HG03064 (cell line): ENCODE measurements around the gene LRFN2.

Experiments used
- ATAC-seq: cut with Tn5 transposase; IDR thresholded peaks from one replicate; pipeline ENCODE4 v1.9.1; 2021; ENCODE audit warnings: low read depth; ENCODE audit not compliant: unreplicated experiment

The LRFN2 gene

DNA sequence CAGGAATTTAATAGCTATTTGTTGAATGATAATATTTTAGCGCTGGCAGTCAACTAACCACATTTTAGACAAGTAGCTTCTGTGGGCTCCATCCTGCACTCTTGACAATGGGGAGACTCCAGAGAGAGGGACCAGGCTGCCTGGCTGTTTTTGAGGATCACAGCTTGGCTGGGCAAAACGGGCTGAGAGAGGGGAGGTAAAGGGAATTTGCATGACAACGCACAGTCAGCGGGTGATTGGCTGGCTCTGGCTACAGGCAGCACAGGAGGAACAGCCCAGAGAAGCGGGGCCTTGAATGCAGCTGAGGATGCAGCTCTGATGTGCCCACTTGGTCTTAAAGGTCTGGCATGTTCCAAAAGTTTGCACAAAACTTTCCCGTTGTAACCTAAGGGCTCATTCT lies 41.2 kb downstream of the LRFN2 start:
- ATAC-seq, result no peak

DNA sequence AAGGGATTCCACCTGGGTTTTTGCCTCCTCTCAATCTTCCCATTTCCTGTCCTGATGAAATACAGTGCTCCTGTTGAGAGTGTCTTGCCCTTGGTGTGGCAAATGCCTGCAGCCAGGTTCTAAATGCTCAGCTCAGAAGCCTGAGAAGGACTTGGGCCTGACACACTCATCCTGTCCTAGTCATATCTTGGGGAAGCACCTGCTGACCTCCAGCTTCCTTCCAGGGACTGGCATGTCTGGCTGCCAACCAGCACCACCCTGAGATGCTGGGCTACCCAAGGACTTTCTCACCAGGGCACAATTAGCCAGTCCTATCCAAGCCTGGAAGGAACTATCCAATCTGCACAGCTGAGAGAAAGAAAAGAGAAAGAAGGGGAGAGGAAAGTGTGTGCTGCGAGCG lies 43.4 kb downstream of the LRFN2 start:
- ATAC-seq, result no peak

DNA sequence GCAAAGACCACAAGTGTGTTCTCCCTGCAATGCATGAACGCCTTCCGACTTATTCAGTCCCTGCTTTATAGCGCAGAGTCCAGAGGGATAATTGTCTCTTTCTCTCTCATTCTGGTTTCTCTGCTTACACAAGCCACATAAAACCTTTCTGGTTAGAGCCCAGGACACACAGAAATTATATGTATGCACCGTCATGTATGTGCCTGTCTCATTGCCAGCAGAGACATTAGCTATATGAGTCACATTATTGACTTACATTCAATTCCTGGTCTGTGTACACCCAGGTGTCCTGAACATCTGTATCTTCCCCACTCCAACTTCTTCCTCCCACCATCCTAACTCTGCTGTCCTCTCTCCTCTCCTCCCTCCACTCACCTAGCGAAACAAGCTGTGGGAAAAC lies 44.0 kb downstream of the LRFN2 start:
- ATAC-seq, result no peak

DNA sequence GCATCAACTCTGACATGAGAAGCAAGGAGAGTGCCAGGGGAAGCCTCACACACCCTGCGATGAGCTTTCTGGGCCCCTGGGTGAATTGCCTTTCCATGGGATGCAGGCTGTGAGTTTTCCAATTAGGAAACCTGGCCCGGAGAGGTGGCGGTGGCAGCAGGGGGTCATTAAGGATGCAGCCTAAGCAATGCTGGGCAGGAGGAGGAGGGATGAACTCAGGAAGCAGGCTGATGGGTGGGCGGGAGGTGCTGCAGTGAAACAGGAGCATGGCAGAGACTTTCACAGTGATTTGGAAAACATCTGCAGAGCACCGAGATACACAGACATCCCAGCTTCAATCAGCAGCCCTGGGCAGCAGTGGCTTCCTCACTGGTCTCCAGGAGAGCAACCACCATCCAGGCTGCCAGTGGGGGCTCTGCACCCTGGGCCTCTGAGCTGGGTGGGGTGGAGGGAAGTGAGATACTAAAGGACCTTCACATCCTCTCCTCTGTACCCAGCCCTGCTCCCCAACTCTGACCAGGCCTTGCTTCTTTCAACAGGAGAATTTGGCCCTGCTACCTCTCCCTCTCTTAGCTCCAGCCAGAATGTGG lies 44.9 kb downstream of the LRFN2 start:
- no peak for ATAC-seq

DNA sequence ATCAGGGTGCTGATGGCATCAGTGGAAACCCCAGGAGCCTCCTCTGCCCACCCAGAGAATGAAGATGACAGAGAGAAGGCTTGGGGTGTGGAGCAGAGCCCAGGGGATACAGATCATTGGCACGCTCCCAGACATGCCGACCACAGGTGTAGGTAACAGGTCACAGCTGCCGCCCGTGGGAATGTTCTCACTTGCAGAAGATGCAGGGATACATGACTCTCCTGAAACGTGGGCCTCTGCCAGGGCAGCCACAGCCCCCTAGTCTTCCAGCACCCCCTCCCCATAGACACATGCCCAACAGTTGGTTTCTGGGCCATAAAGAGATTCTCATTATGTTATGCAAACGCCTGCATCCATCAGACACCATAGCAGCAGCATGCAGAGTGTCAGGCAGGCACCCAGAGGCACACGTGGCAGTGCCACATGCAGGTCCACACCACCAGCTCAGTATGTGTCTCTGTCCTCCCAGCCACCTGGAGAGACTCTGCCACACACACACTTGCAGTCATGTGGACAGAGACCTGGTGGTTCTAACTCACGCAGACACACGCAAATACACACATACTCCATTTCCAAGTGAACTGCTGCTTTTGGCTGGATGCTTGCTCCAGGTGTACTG lies 45.5 kb downstream of the LRFN2 start:
- no peak for ATAC-seq

DNA sequence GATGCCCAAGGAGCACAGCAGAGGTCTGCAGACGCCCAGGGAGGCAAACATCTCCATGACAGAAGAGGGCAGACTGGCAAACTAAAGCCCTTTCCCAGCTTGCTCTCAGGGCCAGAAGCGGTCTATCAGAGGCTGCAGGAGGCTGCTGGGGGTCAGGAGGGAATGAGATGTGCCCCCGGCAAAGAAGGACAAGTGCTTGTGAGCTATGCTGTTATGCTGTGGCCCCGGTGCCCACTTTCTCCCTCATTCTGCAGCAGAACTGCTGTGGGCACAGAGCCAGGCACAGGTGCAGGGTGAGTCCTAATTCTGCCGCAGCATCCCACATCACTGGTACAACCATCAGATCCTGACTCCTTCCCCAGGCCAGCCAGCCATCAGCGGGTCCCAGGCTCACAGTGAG lies 46.4 kb downstream of the LRFN2 start:
- ATAC-seq, result no peak

DNA sequence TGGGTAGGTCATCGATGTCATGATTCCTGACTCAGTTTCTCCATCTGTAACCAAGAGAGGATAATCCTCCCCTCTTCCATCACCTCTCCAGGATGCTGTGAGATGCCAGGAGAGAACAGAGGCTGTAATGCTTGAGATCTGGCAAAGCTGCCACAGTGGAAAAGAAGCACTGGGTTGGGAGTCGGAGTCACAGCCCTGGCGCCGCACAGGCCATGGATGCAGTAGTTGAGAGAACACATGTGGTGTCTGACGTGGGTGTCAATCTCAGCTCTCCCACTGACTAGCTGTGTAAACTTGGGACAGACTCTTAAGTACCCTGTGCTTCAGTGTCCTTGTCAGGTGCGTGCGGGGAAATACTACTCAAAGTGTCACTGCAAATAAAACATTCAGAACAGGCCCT lies 47.3 kb downstream of the LRFN2 start:
- no peak for ATAC-seq

DNA sequence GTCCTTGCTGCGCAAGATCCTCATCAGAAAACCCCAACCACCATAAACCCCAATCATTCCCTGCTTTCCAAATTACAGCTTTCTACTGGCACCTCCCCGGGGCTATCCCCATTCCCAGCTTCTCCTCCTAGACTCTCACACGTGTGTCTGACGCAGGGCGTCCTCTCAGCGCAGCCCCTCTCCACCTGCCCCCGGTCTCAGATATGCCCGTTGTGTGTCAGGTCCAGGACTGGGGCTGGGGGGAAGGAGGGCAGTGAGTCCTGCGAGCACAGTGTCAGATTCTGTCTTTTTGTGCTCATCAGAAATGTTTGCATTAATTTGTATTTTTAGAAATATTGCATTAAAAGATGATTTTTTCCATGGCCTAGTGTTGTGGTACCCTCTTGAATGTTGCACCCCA lies 48.6 kb downstream of the LRFN2 start:
- ATAC-seq, result no peak

DNA sequence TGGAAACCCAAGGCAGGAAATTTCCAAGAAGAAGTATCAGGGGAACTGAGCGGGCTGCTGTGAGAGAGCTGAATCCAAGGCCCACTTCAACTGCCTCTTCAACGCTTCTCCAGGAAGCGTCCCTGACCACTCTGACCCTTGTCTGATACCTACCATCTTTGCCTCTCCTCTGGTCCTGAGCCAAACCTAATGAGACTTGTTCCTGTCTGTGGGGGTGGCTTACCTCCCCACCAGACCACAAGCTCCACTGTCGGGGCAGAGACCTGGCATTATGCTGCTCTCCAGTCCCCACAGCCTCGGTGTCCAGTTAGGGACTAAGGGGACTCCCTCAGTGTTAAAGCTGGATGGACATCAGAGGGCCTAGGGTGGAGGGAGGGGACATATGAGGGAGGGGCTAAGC lies 49.7 kb downstream of the LRFN2 start:
- ATAC-seq, result no peak

DNA sequence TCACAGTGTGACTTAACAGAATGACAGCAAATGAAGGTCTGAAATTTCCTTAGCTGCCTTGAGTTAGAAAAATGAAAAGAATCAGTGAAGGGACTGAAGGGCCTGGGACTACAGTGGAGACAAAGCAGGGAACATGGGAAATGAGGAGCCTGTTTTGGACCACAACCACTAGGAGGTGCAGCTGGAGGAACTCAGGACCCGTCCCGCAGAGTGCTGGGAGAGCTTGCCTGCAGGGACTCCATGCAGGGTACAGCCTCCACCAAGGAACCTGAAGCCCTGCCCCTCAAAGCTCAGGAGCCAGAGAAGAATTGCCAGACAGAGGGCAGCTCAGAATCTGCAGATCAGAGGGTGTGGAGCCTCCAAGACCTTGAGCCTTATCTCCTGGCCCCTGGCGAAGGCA lies 50.7 kb downstream of the LRFN2 start:
- no peak for ATAC-seq

DNA sequence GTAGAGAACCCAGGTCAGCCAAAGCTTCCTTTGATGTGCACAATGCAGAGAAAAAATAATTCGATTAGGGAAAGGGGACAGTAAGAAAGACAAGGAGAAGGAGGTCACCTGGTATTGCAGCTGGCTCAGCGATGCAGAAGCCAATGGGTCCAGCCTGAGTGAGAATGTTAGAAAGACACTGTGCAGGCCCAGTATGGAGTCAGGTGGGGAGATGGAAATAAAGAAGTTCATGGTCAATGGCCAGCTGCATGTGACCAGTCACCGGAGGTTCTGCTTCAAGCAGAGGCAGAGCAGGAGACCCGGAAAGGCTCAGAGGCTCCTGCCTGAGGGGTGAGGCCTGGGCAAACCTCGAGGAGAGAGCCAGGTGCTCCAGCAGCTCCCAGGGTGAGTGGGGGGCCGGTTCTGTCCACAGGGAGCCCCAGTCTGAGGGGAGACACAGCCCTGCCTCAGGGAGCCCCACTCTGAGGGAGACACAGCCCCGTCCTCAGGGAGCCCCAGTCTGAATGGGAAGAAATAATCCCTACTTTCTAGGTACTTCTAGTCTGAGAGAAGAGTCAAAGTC lies 51.3 kb downstream of the LRFN2 start:
- ATAC-seq, result no peak

DNA sequence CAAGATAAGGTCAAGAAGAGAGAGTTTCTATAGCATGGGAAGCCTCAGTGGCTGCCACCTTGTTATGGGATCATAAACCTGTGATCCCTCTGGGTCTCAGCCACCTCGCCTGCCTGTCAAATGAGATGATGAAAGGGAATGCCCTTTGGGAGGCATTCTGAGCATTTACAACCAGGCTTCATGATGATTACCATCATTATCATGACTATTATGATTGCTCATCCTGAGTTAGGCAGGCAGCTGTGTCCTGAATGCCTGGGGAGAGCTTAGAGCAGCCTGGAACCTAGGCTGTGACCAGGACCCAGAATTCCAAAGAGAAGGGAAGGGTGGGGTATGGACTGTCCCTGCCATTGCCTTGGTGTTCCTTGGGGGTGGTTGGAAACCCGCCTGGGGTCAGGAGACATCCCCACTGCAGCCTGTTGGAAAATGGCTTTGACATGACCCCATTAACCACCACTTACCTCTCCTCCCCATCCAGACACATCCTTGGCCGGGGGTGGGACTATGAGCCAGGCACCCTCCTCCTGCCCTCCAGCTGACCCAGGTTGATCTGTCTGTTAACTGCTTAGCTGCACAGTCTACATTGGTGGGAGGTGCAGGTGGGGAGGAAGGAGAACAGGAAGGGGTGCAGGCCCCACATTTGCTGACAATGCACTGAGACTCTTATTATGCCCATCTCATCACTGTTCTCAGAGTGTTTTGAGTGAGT lies 51.9 kb downstream of the LRFN2 start:
- no peak for ATAC-seq

DNA sequence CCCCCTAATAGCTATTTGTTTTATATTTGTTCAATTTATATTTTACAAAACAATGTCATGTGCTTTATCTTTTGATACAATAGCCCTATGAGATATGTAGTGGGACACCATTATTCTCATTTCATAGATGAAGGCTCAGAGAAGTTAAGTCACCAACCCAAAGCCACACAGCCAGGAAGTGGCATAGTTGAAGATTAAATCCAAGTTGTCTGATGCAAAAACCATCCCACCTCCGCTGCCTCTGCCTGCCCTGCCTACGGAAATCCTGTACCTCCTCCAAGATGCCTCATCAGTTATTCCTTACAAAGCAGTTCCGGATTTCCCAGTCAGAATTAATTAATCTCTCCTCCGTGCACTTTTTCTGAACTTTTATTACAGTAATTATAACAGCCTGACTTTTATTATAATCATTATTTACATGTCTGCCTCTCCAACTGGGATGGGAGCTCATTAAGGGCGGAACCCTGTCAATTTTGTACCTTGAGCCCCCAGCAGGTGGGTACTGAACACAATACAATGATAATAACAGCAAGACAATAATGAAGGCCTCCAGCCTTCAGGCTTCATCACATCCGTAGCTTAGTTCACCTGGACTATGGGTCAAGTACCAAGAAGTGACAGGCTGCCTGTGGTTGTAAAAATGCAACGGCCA lies 54.7 kb downstream of the LRFN2 start:
- ATAC-seq, result no peak

DNA sequence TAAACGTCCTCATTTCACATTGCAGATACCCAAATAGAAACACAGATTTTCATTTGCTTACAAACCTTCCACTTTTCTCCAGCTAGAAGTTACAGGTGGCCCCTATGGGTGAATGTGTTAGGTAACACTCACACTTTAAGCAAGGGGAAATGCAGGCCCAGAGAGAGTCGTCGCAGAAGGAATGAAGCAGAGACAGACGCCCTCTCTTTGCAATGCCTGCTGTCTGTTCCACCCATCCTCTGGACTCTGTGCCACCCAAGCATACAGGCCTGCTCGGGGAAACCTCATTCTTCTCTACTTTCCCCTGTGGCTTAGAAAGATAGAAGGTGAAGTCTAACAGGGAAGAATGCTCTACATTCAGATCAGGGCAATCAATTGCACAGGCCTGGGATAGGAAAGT lies 57.2 kb downstream of the LRFN2 start:
- no peak for ATAC-seq

DNA sequence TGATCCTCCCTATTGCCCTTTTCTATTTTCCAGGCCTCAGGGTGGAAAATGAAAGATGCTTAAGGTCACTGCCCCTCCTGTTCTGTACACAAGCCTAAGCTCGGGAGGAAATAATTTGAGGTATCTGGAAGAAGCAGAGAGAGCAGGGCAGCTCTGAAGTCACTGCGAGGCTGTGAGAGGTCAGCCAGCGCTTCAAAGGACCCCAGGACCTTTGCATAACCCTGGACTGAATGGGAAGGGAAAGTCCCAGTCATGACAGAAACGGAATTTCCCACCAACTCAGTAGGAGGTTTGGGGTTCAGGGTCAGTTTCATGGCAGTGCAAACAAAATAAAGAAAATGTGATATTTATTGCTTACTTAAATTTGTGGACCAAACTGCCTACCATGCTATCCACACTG lies 58.1 kb downstream of the LRFN2 start:
- no peak for ATAC-seq

DNA sequence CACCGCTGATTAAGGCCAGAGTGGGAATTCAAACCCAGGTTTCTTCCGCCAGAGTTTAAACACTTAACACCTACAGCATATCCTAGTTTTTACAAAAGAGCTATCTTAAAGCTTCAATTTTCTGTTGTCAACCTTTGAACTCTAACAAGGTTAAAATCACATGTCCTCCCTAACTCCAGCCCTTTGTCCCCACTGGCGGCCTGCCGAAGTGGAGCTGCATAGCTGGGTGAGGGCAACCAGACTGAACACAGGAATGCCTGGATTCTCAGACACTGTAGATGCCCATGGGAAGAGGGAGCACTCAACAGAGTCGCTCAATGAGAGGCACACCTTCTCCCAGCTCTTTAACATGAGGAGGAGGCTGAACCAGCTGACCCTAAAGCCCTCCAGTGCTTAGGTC lies 59.1 kb downstream of the LRFN2 start:
- ATAC-seq, result no peak

DNA sequence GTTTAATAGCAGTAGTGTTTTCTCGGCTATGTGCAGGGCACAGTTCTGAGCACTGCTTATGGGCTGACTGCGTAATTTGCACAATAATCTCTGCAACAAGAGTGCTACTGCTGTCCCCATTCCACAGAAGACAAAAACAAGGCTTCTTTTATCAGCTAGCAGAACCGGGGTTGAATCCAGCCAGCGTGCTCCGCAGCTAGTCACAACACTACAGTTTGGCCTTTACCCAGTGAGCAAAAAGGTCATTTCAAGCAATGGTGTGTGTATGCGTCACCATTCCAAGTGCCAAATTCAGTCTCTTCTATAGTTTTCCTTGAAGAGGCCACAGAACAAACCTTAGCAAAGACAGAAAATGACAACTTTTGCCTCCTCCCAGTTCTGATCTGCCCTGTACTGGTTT lies 61.1 kb downstream of the LRFN2 start:
- ATAC-seq, result no peak

DNA sequence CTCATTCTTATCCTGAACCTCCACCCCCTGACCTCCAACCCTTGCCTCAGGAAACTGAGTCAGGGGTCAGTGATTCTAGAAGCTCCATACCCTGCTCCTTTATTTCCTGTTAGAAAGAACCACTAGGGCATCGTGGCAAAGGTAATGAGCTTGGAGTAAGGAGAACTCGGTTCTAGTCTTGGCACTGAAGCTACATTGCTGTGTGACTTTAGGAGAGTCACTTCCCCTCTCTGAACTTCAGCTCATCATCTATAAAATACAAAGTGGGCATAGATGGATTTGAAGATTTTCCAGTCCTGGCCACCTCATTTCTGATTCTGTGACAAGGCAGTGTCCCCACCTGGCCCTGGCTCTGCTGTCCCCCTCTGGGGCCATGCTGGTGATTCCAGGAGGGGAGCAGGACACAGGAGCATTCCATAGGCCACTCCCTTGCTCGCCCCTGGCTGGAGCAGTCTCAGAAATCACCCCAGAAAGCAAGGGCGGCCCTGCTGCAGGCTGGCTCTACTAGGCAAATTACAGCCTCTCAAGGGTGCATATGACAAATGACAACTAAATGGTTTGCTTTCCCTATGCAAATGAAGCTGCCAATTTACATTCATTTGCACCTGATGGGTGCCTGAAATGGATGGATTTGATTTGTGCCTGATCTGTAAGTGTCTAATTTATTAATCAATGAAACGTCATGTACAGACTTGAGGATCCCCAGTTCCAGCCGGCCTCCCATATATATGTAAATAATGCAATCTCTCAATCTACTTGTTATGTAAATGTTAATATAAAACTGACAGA lies 62.2 kb downstream of the LRFN2 start:
- ATAC-seq, result no peak

DNA sequence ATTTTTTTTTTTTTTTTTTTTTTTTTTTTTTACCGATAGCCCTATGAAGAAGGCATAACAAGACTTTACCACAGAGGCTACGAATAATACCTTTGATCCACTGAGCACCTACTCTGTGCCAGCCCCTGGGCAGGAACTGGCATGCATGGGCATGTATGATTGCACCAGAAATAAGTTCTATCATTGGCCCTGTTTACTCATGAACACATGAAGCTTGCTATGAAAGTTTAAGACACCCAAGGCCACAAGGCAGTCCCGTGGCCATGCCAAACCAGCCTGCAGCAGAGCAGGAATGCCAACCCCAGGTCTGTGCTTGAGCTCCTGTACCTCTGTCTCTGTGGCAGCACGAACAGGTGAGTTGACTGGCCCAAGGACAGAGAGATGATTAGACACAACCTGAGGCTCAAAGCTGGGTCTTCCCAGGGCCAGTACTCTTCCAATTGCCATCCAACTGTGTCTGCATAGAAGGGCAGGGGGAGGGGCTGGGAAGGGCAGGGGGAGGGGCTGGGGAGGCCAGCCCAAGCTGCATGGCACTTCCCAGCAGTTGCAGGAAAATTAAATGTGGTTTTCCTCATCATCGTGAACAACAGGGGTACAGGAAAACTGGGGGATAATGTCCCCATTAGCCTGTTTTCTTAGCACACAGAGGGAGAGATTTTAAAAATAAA lies 63.5 kb downstream of the LRFN2 start:
- no peak for ATAC-seq

DNA sequence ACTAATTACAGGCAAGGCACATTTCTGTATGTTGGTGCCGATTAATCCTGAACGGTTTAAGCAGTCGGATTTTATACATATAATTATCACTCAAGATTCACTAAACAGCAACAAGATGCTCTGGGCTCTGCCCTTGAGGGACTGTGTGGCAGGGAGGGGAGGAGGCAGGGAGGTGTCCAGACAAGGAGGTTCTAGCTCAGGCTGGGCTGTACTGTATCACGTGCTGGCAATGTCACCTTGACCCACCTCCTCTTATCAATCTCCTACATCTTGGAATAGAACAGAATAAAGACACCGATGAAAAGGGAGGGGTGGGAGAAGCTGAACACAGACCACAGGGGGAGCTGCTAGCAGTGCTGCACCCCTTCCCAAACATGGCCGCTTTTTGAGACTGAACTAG lies 65.7 kb downstream of the LRFN2 start:
- ATAC-seq, result no peak
